Activated effector memory CD4-positive, alpha-beta T cell treated with Interleukin-2 at 50 U/mL for 16 hours (primary cell): ENCODE results near the gene IFI27.

Experiments
- DNase-seq: peaks from one replicate; pipeline ENCODE4 v3.0.0-alpha.2; 2020

The IFI27 gene

GRCh38 chr14:94161058-94161457 is 50.5 kb downstream of the IFI27 start:
- DNase-seq: no peak

- DNase-seq: no peak
Observed at GRCh38 chr14:94161981-94162380, 51.4 kb downstream of the IFI27 start.

- no peak for DNase-seq
Observed at GRCh38 chr14:94162466-94162865, 51.9 kb downstream of the IFI27 start.

GRCh38 chr14:94163796-94164195 is 53.3 kb downstream of the IFI27 start:
- DNase-seq: no peak

- no peak for DNase-seq
Observed at GRCh38 chr14:94164685-94165431, 54.3 kb downstream of the IFI27 start.

GRCh38 chr14:94165744-94166143 is 55.2 kb downstream of the IFI27 start:
- no peak for DNase-seq
